HG03558 (cell line): ENCODE data around the gene HDAC9.

Experiments
- ATAC-seq: cut with Tn5 transposase; IDR thresholded peaks from one replicate; pipeline ENCODE4 v1.9.1; 2021; ENCODE audit warnings: moderate number of reproducible peaks; ENCODE audit not compliant: unreplicated experiment; ENCODE audit errors: extremely low read depth

The HDAC9 gene

DNA sequence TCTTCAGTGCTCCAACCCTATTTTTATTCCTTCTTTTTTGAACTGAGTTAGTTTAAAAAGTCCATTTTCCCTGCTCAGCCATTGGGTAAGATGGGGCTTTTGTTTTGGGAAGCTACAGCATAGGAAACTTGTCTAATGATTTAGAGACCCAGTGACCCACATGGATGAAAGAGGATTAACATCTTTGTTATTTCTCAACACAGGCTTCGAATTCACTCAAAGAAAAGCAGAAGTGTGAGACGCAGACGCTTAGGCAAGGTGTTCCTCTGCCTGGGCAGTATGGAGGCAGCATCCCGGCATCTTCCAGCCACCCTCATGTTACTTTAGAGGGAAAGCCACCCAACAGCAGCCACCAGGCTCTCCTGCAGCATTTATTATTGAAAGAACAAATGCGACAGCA is 152.0 kb downstream of the HDAC9 start:
- ATAC-seq, result no peak

DNA sequence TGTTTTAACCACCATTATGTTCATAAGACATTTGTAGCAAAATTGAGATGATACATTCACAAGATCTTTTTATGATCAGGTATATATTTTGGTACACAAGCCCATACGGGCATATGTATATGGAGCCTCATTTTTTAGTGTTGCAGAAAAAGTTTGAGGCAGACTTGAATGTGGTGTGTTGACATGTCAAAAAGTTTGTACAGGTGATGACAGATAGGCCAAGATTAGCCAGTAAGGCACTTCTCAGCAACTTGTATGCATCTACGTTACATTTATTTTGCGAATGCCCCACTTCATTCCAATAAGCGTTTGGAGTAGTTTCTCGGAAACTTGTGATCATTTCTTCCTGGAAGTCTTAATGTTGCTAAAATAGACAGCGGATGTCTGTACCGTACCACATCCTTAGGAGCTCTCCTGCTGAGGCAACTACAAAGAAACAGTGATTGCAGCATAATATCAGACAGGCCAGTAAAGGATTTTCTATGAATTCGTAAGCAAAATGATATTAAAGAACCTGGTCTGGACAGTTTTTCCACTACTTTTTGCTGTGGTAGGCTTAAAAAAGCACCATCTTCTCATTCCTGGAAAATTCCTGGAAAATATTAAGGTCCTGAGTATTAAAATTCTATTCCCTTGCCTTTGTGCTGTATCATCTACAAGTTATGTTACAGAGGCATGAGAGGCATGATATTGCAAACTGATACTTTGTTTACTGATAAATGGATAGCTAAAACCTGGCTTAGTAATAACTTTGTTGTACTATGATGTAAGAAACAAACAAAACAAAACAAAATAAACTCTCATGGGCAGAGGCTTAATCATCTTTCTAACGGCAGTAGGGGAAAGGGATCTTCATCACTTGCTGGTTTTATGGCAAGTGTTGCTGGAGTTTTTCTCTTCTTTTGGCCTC is 153.6 kb downstream of the HDAC9 start:
- no peak for ATAC-seq

DNA sequence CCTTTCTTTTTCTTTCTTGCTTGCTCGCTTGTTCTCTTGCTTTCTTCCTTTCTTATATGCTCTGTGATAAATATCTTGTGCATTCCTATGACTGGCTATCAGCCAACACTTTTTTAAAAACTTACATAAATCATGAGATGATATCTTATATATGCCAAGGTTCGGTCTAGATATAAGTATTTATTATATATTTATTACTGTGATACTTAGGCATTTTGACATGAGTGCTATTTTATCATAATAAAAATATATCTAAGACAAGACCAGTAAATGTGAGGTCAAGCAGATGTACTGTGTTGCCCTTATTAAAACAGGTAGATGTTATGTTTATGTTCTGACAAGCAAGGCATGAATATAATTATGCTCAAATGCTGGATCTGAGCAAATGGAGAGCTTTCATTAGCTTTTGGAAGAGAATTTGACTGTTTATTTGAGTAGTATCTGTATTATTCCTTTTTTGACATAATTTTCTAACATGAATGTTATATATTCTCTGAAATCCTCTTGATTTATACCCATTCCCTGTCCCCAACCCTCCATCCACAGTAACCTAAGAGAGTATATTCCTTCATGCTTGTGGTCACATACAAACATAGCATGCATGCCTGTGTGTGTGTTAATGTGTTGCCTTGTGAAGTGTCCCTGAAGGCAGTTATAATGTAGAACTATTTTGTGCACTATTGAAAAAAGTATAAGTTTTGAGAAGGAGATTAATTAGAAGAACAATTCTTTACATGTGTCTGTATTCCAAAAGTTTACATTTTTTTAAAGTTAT is 158.0 kb downstream of the HDAC9 start:
- no peak for ATAC-seq

DNA sequence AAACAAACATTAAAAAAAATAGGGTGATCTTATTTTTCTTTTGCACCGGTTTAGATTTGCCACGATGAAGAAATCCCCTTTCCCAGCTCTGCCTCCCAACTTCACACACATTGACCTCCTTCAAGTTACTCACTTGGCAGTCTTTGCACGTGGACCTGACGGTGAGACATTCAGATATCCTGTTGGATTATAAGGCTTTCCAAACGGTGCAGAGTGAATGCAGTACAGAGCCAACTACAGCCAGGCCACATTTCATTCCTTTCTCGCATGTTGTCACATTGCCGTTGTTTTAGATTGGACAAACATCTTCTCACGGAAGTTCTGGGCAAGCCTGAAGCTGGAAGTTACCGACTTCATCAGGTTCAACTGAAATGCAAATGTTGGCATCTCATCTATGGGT is 159.2 kb downstream of the HDAC9 start:
- ATAC-seq, result no peak

DNA sequence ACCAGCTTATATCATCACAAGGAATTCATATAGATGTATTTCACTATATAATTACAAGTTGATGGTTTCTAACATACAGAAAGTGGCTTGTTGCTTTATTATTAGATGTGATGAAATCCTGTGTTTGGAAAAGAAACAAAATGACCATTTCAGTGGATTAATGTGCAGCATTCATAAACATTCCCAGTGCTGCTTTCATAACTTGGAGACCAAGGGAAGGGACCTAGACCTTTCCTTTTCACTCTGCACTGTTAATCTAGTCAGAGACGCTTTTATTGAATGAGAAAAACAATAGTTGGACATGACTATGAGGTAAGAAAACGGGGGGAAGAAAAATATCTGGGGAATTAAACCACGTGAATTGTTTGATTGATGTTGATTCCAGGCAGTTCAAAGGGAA is 160.0 kb downstream of the HDAC9 start:
- ATAC-seq, result no peak

DNA sequence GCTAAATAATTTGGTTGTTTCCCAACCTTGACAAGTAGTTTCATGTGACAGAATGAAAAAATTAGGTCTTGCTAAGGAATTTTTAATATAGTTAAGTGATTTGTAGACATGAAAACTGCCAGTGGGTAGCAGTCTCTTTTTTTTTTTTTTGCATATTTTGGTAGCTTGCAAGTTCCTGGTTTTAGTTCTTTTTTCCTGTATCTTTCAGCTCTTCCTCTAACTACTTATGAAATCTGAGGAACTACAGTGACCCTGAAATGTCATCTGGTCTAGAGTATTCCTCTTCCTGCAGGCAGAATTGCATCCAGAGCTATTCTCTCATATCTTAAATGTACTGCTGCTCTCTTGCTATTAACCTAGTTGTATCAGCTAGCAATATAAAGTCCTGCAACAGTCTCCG is 160.4 kb downstream of the HDAC9 start:
- ATAC-seq, result no peak

DNA sequence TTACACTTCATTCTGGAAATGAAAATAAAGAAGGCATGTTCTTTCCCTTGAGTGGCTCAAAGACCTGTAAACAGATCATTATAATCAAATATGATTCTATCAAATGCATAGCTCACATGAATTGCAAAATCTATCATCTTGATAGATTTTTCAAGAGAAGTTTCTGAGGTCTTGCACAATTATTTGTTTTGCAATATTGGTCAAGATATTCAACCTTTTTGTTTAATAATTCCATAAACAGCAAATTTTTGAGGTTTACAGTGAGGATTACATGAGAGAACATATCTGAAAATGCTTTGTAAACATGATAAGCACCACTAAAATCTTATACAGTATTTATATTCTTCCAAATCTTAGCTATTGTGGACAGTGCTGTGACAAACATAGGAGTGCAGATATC is 160.8 kb downstream of the HDAC9 start:
- no peak for ATAC-seq

DNA sequence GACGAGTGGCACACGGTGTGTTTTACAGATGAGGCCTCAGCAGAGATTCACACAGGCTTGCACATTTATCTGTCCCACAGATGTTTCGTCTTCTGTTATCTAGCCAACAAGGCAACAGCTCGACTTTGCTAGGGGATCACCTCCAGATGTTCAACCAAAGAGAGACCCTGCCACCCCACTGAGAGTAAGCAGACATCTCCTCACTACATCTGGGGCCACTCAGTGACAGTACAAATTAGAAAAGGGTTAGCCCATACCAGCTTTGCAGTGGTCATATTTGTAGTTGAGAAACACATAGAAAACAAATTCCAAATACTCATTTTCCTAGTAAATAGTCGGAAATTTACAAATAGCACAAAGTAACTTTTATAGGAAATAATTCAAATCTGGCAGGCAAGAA is 164.2 kb downstream of the HDAC9 start:
- ATAC-seq, result no peak

DNA sequence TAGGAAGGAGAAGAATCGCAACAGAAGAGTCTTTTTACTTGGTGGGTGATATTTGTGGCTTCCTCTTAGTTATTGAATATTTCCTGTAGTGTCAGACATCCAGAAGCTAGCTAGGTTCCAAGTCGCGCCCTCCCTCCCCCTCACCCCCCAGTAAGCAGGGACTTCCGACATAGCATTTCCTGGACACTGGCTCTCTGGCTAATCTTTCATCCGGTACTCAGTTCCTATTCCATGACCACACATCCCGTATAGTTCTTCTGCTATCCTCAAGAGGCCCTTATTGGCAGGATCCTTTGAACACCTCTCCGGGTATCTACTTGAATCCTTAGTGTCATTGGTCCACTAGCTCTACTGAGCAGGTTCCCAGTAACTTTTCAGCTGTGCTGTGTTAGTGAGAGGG is 167.8 kb downstream of the HDAC9 start:
- ATAC-seq, result no peak

DNA sequence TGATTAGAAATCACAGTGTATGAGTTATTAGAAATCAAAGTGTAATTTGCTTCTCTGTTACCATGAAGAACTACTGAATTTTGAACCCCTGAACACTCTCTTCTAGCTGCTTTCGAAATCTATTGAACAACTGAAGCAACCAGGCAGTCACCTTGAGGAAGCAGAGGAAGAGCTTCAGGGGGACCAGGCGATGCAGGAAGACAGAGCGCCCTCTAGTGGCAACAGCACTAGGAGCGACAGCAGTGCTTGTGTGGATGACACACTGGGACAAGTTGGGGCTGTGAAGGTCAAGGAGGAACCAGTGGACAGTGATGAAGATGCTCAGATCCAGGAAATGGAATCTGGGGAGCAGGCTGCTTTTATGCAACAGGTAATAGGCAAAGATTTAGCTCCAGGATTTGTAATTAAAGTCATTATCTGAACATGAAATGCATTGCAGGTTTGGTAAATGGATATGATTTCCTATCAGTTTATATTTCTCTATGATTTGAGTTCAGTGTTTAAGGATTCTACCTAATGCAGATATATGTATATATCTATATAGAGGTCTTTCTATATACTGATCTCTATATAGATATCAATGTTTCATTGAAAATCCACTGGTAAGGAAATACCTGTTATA is 170.7 kb downstream of the HDAC9 start:
- peak; percentile 93 for ATAC-seq

DNA sequence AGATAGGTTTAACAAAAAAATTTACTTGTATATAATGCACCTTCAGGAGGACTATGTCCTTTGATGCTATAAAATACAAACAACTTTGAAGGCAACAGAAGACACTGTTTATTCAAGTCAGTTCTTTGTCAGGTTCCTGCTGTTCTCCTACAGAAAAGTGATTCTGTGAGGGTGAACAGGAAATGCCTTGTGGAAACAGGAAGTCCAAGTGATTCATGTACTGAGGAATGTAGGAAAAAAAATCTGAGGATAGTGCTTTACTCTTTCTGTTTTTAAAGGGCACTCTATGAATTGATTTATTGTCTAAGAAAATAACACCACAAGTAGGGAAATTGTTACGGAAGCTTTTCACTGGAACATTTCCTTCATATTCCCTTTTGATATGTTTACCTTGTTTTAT is 171.9 kb downstream of the HDAC9 start:
- ATAC-seq, result no peak

DNA sequence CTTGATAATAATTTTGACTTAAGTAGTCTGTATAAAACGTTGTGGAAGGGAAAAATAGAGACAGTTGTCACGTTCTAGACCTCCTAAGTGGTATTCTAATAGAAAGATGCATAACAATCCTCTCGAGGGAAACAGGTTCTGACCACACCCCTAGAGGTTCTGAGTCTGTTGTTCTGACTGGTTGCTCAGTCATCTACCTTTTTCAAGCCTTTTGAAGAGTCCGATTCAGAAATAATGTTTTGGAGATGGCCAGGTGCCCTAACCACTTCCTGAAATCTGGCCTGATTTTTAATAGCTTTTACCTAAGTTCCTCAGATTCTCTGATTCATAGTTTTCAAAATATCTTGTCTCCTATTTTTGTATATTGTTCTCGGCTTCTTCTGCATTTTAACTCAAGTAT is 175.6 kb downstream of the HDAC9 start:
- no peak for ATAC-seq

DNA sequence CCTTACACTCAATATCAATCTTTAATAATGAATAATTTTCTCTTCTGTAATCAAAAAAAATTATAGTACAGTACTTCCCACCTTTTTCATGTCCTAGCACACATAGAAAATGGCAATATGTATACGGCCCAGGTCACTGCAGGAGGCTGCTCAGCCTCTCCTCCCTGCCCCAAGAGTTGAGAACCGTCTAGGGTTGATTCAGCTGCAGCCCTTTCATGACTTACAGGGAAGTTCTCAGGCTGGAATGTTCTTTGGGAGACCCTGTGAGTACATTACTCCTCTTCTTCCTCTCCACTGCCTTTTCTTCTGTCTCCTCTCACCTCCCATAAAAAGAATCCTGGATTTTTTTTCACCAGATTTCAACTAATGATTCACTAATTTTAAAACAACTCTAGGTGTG is 180.0 kb downstream of the HDAC9 start:
- no peak for ATAC-seq

DNA sequence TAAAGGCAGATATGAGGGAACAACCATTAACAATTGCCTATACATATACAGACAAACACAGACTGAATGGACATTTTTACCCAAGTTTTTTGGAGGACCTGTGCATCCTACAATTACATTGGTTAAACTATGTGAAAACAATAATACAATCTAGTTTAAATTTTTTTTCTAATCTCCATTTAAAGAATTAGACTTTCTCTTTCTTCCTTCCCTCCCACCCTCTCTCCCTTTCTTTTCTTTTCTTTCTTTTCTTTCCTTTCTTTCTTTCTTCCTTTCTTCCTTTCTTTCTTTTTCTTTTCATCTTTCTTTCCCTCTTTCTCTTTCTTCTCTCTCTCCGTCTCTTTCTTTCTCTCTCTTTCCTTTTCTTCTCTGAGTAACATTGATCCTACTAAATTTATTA is 183.7 kb downstream of the HDAC9 start:
- no peak for ATAC-seq

DNA sequence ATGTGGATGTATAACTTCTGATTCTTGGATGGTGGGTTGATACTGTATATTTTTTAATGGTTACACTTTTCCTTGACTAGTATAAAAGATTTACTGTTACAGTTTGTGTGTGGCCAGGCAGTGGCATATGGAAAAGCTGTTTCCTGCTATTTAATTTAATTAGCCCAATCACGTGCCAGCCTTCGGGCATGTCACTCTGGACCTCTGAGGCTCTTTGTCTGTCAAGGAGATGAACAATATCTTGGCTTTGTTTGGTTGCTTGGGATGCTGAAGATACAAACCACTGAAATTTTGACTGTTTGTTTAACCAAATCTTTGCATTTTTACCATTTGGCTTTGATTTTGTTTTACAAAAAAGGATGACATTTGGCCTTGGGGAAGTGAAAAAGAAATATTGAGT is 185.0 kb downstream of the HDAC9 start:
- no peak for ATAC-seq

DNA sequence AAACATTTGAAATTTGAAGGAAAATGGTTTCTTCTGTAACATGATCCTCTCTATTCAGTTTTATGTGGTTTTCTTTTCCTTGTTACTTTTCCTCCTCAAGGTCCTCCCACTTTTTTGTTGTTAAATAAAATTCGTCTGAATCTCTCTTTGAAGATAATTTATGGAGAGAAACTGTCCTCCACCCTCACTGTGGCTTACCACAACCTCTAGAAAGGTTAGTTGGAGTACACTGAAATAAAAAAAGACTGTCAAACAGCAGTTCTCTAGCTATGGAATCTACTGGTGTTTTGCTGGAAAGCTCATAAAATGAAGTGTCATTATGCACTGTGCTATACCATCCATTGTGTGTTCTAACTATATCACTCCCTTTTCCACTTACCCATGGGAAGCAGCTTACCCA is 189.4 kb downstream of the HDAC9 start:
- ATAC-seq, result no peak

DNA sequence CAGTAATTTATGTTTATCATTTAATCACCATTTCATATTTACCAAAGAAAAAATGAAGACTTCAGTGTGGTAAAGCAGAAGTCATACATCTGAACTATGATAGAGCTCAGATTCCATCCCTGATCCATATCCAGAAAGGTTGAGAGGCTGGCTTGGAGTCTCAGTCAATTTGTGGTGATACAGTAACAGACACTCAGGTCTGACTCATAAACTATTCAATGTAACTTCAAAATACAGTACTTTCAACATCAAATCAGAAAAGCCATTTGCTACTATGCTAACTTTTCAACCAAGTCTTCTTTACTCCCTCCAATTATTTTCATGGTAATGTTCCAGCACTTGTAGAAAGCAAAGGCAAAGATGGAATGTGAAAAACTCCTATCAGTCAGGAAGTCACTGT is 190.4 kb downstream of the HDAC9 start:
- ATAC-seq, result no peak

DNA sequence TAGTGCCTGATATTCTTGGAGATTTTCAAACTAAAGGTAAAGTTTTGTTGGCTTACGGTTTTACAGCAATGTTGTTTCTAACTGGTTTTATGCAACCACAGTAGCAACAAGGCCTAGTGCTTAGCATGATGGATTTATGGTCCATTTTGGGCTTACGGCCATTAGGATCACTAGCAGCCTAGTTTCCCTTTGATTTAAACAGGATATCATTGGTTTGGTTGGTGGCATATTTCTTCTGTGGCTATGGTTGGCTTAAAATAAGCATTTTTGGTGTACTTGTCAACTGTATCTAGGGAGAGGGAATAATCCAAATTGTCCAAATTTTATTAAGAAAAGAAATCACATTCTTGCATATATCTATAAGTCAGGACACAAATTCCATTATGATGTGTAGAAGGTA is 194.0 kb downstream of the HDAC9 start:
- ATAC-seq, result no peak

DNA sequence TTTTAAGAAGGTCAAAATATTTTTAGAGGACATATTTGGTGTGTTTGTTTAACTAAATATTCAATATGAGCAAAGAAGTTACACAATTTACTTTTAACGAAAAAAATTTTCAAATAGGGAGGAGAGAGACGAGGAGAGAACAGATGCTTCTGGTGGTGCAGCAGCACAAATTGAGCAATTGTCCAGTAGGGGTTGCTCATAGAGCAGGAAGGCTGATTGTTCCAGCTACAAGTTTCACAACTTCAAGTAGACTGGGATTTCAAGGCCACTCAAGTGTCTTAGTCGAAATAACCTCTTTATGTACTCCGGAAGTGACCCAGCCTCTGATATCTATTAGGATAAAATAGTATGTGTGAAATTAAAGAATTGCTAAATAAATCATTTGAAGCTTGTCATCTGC is 197.9 kb downstream of the HDAC9 start:
- no peak for ATAC-seq

DNA sequence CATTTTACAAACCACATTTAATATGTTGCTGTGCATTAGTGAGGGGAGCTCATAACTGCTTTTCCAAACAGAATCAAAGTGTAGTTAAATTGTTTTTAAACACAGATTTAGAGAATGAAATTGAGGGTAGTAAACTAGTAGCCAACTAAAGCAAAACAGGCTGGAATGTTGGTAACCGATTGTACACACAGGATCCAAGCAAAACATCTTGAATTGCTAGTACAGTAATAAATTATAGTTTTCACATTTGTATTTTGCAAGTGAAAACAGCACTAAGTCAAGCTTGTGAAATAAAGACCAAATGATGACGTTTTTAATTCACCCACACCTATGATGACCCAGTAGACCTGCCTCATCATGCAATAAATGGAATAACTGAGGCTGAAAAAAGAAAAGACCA is 198.3 kb downstream of the HDAC9 start:
- no peak for ATAC-seq

DNA sequence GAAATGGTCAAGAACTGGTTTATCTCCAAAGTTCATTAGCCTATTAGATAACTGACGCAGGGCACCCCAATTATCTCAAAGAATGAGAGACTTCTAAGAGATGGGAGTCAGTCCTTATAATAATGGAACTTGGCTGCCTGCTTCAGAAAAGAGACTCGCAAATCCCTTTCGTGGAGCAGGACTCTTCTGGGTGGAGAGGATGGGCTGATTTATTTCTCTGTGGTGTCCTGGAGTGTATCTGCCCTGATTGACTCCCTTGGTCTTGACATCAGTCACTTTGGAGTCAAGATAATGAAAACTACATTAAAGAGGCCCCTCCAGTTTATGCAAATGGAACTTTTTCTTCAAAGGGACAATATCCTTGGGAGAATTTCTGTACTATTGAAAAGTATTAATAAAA is 198.9 kb downstream of the HDAC9 start:
- ATAC-seq, result no peak
